PC-9 (cell line): ENCODE data around the gene EME1.

Source experiments
- EZH2 ChIP-seq: fragments of 200-600 bp; sonication (generic); IDR thresholded peaks from 2 replicates; pipeline ENCODE4 v1.8.0; 2017; ENCODE audit warnings: antibody characterized with exemption, low read depth
- TF ChIP-seq, protein P1 (sequence below): fragments of 200-600 bp; sonication (generic); conservative IDR thresholded peaks from 2 replicates; pipeline ENCODE4 v1.6.1; 2017; ENCODE audit warnings: mixed run types, antibody characterized with exemption, mild to moderate bottlenecking, moderate library complexity

DNA sequence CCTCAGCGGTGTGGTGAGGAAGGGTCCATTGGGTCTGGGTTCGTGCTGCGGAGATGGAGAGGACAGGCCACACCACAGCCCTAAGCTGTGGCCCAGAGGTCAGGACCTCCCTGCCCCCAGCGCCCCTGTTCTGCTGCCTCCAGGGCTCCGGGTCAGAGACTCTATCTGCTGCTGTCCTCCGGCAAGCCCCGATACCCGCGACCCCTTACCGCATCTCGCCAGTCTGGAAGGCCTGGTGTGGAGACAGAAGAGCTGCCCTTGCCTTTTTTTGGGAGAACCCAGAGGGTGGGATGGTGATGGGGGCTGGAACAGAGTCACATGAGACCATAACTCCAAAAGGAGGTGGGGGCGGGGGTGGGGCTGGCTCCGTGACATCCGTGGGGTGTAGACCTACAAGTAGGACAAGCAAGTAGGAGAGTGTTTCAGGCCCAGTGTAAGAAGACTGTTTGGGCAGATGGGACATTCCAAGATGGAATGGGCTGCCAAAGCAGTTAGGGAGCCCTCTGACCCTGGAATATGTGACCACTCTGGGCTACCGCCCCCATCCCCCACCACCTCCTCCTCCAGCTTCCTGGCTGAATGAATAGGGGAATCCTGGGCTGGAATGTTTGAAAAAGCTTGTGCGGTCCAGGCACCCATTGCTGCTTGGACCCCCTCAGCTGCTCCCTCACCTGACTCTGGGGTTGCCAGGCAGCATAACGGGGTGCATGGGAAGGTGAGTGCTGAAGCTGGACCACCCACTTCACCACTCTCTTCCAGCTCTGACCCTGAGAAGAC lies 25.7 kb upstream of the EME1 start:
- TF ChIP-seq, protein P1, sequence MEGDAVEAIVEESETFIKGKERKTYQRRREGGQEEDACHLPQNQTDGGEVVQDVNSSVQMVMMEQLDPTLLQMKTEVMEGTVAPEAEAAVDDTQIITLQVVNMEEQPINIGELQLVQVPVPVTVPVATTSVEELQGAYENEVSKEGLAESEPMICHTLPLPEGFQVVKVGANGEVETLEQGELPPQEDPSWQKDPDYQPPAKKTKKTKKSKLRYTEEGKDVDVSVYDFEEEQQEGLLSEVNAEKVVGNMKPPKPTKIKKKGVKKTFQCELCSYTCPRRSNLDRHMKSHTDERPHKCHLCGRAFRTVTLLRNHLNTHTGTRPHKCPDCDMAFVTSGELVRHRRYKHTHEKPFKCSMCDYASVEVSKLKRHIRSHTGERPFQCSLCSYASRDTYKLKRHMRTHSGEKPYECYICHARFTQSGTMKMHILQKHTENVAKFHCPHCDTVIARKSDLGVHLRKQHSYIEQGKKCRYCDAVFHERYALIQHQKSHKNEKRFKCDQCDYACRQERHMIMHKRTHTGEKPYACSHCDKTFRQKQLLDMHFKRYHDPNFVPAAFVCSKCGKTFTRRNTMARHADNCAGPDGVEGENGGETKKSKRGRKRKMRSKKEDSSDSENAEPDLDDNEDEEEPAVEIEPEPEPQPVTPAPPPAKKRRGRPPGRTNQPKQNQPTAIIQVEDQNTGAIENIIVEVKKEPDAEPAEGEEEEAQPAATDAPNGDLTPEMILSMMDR: no peak
- no peak for TF ChIP-seq EZH2
